ENCODE measurements around the gene RRP36.
"Not testable (repeated sequence)": the region's sequence is repeated elsewhere in the genome, so short reads cannot be mapped to it uniquely, and the experiment has no call there.

Gene RRP36

DNA sequence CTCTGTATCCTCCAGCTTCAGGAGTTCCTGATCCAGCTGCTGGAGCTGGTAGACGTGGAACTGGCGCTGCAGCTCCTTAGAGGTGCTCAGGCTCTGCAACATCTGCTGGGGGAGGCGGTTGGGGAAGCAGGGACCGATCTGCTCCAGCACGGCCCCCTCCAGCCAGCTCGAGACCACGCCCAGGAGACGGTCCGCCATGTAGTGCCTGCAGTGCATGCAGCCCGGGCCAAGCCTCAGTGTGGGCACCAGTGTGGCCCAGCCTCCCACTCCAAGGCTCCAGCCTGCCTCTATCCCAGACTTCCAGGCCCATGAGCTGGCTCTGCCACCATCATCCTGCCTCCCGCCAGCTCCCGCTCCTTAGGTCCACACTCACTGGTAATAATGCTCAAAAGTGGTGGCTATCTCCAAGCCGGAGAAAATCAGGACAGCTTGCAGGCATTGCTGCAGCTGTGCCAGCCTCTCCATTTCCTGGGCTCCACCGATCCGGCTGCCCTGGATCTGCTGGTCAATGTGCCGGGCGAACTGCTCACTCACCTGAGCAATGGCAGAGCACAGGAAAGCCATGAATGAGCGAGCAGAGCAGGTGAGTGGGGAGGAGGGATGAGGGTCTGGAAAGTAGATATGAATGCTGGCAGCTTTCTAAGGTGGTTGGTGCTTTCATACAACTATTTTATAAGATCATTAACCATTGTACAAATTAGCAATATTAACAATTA, 19.3 kb downstream of the RRP36 start:
- DNase-seq = no peak

DNA sequence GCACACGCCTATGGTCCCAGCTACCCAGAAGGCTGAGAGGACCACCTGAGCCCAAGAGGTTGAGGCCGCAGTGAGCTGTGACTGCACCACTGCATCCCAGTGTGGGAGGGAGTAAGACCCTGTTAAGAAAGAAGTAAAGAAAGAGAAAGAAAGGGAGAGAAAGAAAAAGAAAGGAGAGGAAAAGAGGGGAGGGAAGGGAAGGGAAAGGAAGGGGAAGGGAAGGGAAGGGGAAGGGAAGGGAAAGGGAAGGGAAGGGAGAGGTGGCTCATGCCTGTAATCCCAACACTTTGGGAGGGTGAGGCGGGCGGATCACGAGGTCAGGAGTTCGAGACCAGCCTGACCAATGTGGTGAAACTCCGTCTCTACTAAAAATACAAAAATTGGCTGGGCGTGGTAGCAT, 20.1 kb downstream of the RRP36 start:
- DNase-seq = not testable (repeated sequence)

DNA sequence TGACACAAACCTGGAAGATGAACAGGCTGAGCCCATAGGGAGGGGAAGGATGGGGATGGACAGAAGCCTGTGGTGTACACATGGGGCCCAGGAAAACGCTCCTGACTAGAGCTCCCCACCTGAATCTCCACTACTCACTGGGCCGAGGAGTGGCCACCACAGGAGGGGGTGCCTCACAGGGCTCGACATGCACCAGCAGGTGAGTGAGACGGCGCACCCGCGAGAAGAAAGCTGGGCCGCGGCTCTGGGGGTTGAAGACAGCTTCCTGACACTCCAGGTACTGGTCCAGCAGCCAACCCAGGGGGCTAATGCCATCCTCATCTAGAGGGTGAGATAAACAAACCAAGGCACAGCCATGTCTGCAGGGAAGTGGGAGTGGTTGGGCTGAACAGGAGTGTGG, 21.9 kb downstream of the RRP36 start:
- DNase-seq = no peak

DNA sequence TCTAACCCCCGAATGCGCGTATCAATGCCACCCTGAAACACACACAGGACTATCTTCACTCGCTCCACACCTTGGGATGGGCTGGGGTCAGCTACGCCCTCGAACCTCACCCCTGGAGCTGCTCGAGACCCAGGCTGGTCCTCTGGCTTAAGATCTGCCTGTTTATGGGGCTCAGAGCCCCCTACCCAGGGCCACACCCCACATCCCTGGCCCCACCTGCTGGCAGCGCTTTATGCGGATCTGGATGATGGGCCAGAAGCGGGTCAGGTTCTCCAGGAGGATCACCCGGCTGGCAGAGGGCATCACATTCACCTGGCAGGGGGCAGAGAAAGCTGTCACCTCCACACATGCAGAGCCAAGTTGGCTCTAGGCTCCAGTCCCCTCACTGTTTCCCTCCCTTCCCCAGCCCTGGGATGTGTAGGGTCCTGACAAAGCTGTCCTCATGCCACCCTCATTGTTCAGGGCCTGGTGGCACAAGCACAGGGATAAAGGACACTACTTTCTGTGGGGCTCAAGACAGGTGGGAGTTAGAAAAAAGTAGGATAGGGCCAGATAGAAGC, 24.0 kb downstream of the RRP36 start:
- no peak for DNase-seq

DNA sequence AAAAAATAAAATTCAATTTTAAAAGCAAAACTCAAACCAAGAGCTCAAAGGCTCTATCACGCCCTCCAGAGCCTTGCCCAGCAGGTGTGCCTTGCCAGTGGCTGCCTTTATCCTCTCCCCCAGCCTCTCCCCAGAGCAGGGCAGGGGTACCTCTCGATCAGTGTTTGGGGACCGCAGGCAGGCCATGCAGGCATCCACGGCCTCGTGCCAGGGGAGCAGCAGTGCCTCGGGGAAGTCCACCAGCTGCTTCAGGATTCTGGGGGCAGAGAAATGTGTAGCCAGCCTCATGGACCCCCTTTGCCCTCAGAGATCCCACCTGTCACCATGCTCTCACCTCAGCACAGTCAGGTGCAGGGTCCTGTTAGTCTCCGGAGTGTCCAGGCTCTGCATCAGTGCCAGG, 26.6 kb downstream of the RRP36 start:
- no peak for DNase-seq

DNA sequence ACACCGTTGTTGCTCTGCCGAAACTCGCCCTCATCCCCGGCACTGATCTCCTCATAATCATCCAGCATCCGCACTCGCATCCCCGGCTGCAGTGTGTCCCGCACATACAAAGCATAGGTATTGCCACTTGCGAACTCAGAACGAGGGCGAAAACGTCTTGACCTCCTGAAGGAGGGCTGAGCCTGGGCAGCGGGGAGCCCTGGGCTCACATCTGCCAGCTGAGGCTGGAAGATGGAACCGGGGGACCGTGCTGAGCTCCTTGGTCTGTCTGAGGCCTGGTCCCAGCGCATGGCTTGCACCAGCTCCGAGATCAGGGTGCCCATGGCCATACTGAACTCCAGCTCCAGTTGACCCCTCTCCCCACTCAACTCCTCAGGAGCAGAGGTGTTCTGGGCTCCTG, 29.6 kb downstream of the RRP36 start:
- no peak for DNase-seq

DNA sequence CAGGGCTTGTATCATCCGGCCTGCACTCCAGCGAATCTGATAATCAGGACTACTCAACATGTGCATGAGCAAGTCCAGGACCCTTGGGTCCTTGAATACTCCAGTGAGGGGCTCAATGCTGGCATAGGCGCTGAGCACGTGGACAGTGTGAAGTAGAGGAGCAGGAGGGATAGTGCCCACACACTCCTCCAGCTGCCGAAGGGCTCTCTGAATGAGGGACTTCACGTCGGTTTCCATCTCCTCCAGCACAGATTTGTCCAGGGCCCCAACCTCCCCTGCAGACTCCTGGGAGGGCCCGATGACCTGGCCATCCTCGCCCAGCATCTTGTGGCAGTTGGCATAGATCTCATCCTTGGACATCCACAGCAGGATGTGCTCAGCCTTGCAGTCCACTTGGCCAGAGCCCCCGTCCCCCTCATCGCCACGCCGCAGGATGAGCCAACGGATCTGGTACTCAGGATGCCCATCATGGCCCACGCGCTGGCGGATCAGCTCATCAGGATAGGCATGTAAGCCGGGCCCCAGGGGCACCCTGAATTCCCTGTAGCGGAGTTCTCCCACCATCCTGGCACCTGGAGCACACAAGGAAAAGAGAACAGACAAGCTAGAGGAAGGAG, 30.9 kb downstream of the RRP36 start:
- DNase-seq = no peak

DNA sequence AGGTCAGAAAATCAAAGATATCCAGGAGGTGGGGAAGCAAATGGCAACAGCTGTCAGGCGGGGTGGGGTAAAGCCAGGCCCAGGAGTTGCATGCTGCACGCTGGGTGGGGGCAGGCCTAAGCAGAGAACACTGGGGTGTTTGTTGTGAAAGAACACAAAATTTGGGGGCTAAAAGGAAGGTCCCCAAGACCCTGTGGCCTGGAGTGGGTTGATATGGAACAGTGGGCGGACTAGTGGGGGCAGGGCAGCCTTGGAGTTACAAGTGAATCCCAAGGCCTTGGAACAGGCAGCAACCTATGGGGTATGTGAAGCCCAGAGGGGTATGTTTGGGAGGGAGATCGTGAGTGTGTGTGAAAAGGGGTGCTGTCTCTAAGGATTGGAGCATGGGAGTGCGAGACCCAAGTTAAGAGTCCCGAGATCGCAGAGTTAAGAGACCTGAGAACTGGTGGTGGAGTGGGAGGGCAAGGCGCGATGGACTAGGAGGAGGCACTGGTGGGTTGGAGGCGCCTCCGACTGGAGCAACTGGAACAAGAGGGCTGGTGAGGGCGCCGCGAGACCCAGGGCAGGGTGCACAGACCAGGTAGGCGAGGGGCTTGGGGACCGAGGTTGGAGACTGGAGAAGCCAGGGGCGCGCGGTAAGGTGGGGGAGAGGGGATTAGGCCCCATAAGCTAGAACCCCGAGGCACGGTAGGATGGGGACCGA, 31.6 kb downstream of the RRP36 start:
- no peak for DNase-seq

DNA sequence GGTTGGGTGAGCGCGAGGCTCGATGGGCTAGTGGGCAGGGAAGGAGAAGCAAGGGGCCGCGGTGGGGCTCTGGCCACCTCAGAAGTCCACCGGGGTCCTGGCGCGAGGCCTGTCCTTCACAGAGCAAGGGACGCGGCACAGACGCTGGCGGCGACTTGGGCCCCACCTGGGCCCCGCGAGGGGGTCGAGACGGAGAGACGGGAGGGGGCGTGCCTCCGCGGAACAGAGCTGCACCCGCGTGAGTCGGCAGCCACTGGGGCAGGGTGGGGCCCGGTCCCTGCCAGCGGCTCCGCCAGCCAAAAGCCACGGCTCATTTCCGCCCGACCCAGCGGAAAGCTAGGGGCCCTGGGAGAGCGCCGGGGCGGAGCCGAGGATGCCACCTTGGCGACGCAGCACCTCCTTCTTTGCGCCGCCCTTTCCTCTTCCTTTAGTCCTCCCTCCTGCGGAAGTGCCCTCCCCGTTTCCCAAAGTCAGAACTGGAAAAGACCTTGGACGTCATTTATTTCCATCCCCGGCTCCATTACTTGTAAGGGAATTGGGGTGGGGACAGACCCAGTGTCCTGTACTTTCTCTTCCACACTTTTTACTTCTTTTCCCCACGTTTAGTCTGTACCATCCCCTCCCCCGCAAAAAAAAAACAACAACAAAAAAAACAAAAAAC, 32.3 kb downstream of the RRP36 start, which contains the start of gene CUL7:
Gene CUL7, minus strand, starts transcription at position 307 of the 661 bp plus-strand sequence. CDS start 1,063 bp downstream, outside the sequence.
- DNase-seq = peak; percentile 75

DNA sequence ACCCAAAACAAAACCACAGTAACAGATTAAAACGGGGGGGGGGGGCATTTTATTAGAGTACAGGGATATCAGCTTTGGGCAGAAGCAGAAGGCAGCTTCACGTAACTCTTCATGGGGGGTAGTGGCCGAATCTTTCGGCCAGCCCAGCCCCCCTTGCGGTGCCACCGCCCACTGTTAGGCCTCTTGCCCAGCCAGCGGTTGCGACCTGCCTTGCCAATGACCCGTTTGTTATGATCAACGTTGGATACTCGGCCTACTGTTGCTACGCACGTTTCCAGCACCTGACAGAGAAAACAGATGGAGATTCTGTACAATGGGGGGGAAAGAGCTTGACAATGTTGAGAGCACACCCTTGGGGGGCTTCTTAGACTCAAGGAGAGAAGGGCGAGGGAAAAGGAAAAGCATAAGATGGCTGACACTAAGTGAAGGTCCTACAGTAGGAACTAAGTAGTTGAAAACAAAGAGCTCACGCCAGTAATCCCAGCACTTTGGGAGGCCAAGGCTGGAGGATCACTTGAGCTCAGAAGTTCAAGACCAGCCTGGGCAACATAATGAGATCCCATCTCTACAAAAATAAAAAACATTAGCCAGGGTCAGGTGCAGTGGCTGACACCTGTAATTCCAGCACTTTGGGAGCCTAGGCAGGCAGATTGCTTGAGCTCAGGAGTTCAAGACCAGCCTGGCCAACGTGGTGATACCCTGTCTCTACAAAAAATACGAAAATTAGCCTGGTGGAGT, 33.0 kb downstream of the RRP36 start:
- no peak for DNase-seq

DNA sequence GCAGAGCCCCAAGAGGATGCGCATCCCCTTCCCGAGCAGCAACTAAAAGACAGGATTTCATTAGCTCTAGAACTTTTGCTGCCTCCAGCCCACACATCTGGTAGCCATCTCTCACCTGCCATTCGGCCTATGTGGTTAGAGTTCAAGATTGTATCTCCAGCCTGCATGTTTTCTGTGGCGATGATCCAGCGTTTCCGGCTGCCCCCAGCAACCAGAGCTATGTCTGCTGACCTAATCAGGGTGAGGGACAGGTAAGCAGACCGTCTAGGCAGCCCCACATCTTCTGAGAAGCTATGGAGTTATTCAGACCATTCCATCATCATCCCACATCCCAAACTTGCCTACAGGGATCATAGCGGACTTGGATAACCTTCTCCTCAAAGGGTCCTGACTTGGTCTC, 34.5 kb downstream of the RRP36 start:
- DNase-seq = no peak

DNA sequence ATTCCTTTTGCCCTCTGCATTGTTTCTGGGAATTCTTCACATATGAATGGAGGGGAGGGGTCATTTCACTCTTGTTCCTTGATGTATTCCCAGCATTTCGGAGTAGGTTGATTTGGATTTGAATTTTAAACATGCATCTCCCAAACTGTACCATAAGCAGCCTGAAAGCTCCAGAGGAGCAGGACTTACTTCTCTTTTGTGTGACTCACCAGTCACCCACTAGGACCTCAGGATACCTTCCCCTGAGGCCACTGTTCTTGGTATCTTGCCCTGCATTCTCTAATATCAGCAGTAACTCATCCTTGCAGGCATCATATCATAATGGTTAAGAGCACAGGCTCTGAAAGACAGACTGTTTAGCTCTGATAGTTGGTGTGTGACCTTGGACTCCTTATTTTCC, 37.1 kb downstream of the RRP36 start:
- DNase-seq = no peak

DNA sequence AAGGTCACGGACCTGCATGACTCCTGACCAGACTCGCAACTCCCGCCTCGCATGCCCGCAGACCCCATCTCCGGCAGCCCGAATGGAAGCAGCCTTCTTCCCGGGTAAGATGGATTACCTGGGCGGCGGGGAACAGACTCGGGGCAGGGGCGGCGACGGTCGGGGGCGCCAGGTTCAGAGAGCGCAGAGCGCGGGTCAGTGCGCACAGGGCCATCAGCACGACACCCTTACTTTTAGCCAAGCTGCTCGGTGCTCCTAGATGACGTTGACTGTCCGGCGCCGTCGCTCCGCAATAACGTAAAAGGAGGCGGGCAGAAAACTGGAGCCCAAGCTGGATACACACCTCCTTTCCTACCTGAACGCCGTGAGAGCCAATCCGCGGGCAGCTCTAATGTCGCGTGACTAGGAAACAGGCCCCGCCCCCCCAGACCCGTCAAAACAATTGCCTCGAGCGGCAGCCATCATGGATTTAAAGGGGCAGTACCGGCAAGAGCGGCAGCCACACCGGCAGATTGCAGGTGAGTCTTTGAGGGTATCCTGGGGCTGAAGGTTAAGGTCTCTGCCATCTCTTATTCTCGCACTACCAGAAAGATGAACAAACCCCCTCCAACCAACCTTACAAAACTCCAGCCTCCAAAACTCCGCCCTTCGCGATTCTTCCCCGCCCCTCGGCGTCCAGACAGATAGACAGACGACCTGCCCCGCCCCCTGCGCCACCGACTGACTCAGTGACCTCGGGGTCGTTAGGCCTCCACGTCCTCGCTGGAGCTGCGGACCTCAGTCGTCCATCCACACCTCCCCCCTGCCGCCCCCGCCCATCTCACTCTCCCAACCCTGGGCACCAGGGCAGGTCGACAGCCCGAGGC, 38.0 kb downstream of the RRP36 start, which contains the start of the genes KLC4 and MRPL2:
Gene KLC4, plus strand, starts transcription at position 464 of the 866 bp plus-strand sequence. CDS start 1,705 bp downstream, outside the sequence.
Gene MRPL2, minus strand, starts transcription at position 267 of the 866 bp plus-strand sequence. Its CDS starts 53 bp downstream, at position 214.
- peak; percentile 96 for DNase-seq

DNA sequence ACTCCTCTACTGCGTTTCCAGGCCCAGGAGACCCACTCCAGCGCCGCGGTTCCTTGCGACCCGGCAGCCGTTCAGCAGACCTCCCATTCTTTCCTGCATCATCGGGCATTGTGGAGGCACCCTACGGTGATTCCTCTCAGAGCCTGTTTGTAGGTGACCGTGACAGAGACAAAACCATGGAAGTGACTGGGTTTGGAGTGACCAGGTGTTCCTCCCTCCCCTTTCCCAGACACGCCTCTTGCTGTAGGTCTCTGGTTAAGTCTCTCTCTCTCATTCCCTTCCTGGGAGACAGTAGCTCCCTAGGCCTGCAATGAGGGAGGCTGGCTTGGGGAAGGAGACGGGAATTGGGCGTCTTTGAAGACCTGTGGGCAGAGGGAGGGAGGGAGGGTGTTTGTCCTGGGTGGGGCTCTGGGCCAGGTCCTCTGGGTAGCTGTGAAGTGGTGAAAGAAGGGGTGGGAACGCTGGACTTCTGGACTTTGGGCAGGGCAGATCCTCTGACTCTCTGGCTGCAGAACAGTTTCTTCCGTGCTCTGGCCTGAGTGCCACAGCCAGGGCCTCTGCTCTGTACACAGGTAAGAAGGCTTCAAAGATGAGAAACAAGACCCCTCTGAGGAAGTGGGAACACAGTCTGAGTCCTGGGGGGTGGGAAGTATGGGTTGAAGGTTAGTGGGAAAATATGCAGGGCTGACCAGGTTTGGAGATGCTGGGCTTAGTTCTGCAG, 38.8 kb downstream of the RRP36 start:
- DNase-seq = no peak

DNA sequence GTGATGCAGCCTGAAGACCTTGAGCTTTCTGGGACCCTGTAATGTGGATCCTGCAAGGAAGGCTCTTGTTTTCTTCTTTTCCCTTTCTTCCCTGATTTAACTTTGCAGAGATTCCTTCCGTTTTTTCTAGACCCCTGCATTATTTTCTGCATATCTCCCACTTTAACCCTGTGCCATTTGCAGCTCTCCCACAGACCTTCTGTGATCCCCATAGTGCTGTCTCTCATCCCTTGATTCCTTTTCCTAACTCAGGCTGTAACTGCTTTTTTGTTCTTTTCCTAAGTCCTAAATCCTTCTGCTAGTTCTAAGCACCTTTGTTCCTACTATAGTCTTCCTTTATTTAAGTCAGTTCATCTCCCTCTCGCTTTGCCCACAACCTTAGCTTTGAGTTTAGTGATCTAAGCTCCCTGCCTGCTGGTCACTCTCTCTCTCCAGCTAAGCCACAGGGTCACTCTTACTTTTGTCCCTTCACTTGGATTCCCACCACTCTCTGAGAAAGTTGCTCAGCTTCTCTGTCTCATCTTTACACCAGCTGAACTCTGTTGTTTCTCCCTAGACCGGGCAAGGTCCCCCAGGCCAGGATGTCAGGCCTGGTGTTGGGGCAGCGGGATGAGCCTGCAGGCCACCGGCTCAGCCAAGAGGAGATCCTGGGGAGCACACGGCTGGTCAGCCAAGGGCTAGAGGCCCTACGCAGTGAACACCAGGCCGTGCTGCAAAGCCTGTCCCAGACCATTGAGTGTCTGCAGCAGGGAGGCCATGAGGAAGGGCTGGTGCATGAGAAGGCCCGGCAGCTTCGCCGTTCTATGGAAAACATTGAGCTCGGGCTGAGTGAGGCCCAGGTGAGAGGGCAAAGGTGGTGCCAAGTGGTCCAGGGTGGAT, 39.6 kb downstream of the RRP36 start:
- DNase-seq = no peak

DNA sequence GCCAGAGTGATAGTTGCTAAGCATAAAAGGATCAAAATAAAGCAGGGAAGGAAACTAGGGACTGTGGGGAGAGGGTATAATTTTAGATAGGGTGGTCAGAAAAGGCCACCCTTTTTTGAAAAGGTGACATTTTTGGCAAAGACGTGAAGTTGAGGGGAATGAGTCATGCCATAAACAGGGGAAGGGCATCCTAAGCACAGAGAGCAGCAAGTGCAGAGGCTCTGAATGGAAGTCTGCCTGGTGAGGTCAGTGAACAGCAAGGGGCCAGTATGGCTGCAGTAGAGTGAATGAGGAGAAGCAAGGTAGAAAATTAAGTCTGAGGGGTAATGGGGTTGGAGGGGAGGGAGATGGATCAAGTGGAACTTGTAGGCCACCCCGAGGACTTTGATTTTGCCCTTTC, 40.4 kb downstream of the RRP36 start:
- no peak for DNase-seq

DNA sequence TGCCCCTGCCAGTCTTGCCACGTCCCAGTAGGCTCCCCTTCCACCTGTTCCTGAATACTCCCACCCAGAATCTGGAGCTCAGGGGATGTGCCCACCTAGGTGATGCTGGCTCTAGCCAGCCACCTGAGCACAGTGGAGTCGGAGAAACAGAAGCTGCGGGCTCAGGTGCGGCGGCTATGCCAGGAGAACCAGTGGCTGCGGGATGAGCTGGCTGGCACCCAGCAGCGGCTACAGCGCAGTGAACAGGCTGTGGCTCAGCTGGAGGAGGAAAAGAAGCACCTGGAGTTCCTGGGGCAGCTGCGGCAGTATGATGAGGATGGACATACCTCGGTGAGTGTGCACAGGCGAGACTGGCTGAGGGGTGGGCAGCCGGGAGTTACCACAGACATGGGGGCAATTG, 41.4 kb downstream of the RRP36 start:
- DNase-seq = no peak

DNA sequence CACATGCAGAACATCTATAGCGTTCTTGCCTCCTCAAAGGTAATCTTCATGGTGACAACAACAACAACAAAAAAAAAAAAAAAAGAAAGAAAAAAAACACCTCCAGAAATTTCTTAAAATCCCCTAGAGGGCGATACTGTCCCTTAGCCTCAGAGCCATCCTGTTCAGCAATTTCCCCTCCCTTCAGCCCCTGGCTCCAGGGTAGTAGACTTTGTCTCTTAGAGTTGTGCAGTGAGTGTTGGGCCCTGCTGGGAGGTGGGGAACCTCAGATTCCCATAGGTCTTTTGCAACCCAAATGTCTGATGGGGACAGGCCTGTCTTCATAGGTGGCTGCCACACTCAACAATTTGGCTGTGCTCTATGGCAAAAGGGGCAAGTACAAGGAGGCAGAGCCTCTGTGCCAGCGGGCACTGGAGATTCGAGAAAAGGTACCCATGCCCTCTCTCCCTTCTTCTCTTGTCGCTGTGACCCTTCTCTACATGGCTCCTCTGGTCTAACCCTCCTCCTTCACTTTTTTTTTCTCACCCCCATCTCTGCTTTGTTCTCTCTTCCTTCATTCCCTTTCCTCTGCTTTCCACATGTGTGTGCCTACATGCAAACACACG, 48.7 kb downstream of the RRP36 start:
- no peak for DNase-seq
